B cell (primary cell): ENCODE results near the gene DDRGK1. TPM values are rescaled to one million over a fixed set of nuclear protein-coding genes. Genes with fewer than 3 reads are reported as not detected.

Experiments used
- ATAC-seq: fragments of 200-7000 bp; cut with Tn5 transposase; one replicate; pipeline ENCODE4 v1.10.0; 2021; ENCODE audit warnings: low read depth, mild to moderate bottlenecking, moderate number of reproducible peaks, moderate library complexity
- CTCF ChIA-PET: fragments of 350-600 bp; sonication (Branson Sonifier 250); formaldehyde crosslinking; loops from one replicate; lab custom pipeline; 2021; ENCODE audit warnings: antibody characterized with exemption, inconsistent platforms; lab: Charles Lee
- POLR2A ChIA-PET: fragments of 350-600 bp; sonication (Branson Sonifier 250); formaldehyde crosslinking; loops from one replicate; lab custom pipeline; 2021; ENCODE audit warnings: antibody characterized with exemption; lab: Charles Lee
- DNase-seq: peaks from one replicate; pipeline ENCODE4 v3.0.0; 2013
- H2AFZ ChIP-seq: 2 replicates; pipeline ENCODE4 v1.6.1; 2012; ENCODE audit warnings: mild to moderate bottlenecking, low read depth, low read length; ENCODE audit not compliant: insufficient read depth, poor library complexity, severe bottlenecking
- H3K27ac ChIP-seq, 2 donors: 1 replicate in 1 of 2; 2 replicates in 1 of 2; pipeline ENCODE4 v1.5.1; 2012 to 2013; ENCODE audit warnings: low read length in 2 of 2, mild to moderate bottlenecking in 2 of 2, moderate library complexity in 1 of 2
- H3K27me3 ChIP-seq, 4 experiments: fragments of 200-600 bp in 1 of 4; sonication (generic) in 1 of 4; replicated peaks in 1 of 4; 1 replicate in 2 of 4; 2 replicates in 2 of 4; pipeline versions ENCODE4 v1.6.1 to v1.7.0; 2013 to 2016; ENCODE audit warnings: low read length in 3 of 4, mild to moderate bottlenecking in 2 of 4, mixed read lengths in 1 of 4, moderate library complexity in 1 of 4; ENCODE audit not compliant: insufficient read depth in 4 of 4, control insufficient read depth in 3 of 4; ENCODE audit errors: control extremely low read depth in 1 of 4
- H3K36me3 ChIP-seq, 2 experiments: replicated peaks in 1 of 2; 1 replicate in 1 of 2; 2 replicates in 1 of 2; pipeline versions ENCODE4 v1.6.1 to v1.7.1; 2013; ENCODE audit warnings: low read length in 1 of 2; ENCODE audit not compliant: insufficient read depth in 2 of 2, control insufficient read depth in 1 of 2; ENCODE audit errors: control extremely low read depth in 1 of 2, extremely low read depth in 1 of 2
- H3K4me1 ChIP-seq, 2 donors: fragments of 200-600 bp in 1 of 2; sonication (generic) in 1 of 2; 1 replicate in 1 of 2; 2 replicates in 1 of 2; pipeline versions ENCODE4 v1.5.1 to v1.6.1; 2013 to 2017; ENCODE audit warnings: low read length in 2 of 2; ENCODE audit not compliant: control insufficient read depth in 2 of 2, insufficient read depth in 2 of 2
- H3K4me2 ChIP-seq: replicated peaks from 2 replicates; pipeline ENCODE3; 2012; ENCODE audit warnings: mild to moderate bottlenecking, low read depth, low read length; ENCODE audit not compliant: poor library complexity, severe bottlenecking
- H3K4me3 ChIP-seq, 5 experiments: fragments of 200-600 bp in 1 of 5; sonication (generic) in 1 of 5; 1 replicate in 3 of 5; 2 replicates in 2 of 5; pipeline versions ENCODE4 v1.5.1 to v1.7.0; 2011 to 2016; ENCODE audit warnings: low read length in 4 of 5, mild to moderate bottlenecking in 4 of 5, low read depth in 2 of 5, control low read depth in 1 of 5, moderate library complexity in 1 of 5; ENCODE audit not compliant: insufficient read depth in 1 of 5; ENCODE audit errors: control extremely low read depth in 1 of 5, extremely low read depth in 1 of 5
- H3K79me2 ChIP-seq: fragments of 200-600 bp; sonication (generic); one replicate; pipeline ENCODE4 v1.6.0; 2016; ENCODE audit warnings: low read length; ENCODE audit not compliant: control insufficient read depth, insufficient read depth
- H3K9ac ChIP-seq: fragments of 200-600 bp; sonication (generic); 2 replicates; pipeline ENCODE4 v1.6.1; 2017; ENCODE audit warnings: mild to moderate bottlenecking, low read length, moderate library complexity
- H3K9me3 ChIP-seq, 3 donors: one replicate each; pipeline versions ENCODE4 v1.6.1 to v1.7.1; 2013; ENCODE audit warnings: low read length in 2 of 3; ENCODE audit not compliant: control insufficient read depth in 2 of 3, insufficient read depth in 1 of 3; ENCODE audit errors: control extremely low read depth in 1 of 3
- H4K20me1 ChIP-seq: 2 replicates; pipeline ENCODE4 v1.6.0; 2012; ENCODE audit warnings: mild to moderate bottlenecking, low read length; ENCODE audit not compliant: insufficient read depth, control insufficient read depth, poor library complexity, severe bottlenecking
- H3K27ac Mint-ChIP-seq: one replicate; pipeline ENCODE4 v1.8.0; 2021; ENCODE audit warnings: mixed read lengths
- H3K27me3 Mint-ChIP-seq: one replicate; pipeline ENCODE4 v1.8.0; 2021; ENCODE audit warnings: mixed read lengths
- H3K4me1 Mint-ChIP-seq: one replicate; pipeline ENCODE4 v1.8.0; 2021; ENCODE audit warnings: mixed read lengths
- H3K4me3 Mint-ChIP-seq: one replicate; pipeline ENCODE4 v1.8.0; 2021; ENCODE audit warnings: mixed read lengths
- H3K9me3 Mint-ChIP-seq: one replicate; pipeline ENCODE4 v1.8.0; 2022; ENCODE audit warnings: mixed read lengths; ENCODE audit not compliant: insufficient read depth
- EZH2 ChIP-seq: IDR thresholded peaks from 2 replicates; pipeline ENCODE4 v1.6.1; 2012; ENCODE audit warnings: borderline replicate concordance, low read depth, mild to moderate bottlenecking, moderate library complexity, low read length; ENCODE audit not compliant: insufficient read depth, poor library complexity, severe bottlenecking
- WGBS: methylation state at CpG from one replicate; pipeline ENCODE4 v1.1.5; 2013; ENCODE audit warnings: missing lambda C conversion rate; ENCODE audit not compliant: insufficient coverage; 5-methylcytosine and 5-hydroxymethylcytosine counted together
- intact Hi-C: fragments of 100-400 bp; cut with micrococcal nuclease; formaldehyde crosslinking; loops from one replicate; pipeline ENCODE4 v1.10.0; 2022
- polyA plus RNA-seq: library from polyadenylated mRNA; depleted of rRNA; stranded (reverse); fragments of >200 nt; gene quantifications from 2 replicates; pipeline ENCODE4 v1.2.3, GENCODE V29; 2012
- total RNA-seq, 2 donors: library from RNA; stranded (reverse); fragments of 120-200 nt in 1 of 2; gene quantifications; 1 replicate in 1 of 2; 2 replicates in 1 of 2; pipeline versions ENCODE4 v1.2.3 to v1.2.4, GENCODE V29; 2013 to 2022
- TF ChIP-seq, protein P1 (sequence below): fragments of 200-600 bp; IDR thresholded peaks from one replicate; pipeline ENCODE4 v1.8.0; 2022; ENCODE audit warnings: antibody characterized with exemption, mild to moderate bottlenecking

DDRGK1 gene
- total and polyA plus RNA-seq, 2 donors (not counting 1 experiment from before 2014, with no cell fraction given) = 35.6 to 51.9 TPM

DNA sequence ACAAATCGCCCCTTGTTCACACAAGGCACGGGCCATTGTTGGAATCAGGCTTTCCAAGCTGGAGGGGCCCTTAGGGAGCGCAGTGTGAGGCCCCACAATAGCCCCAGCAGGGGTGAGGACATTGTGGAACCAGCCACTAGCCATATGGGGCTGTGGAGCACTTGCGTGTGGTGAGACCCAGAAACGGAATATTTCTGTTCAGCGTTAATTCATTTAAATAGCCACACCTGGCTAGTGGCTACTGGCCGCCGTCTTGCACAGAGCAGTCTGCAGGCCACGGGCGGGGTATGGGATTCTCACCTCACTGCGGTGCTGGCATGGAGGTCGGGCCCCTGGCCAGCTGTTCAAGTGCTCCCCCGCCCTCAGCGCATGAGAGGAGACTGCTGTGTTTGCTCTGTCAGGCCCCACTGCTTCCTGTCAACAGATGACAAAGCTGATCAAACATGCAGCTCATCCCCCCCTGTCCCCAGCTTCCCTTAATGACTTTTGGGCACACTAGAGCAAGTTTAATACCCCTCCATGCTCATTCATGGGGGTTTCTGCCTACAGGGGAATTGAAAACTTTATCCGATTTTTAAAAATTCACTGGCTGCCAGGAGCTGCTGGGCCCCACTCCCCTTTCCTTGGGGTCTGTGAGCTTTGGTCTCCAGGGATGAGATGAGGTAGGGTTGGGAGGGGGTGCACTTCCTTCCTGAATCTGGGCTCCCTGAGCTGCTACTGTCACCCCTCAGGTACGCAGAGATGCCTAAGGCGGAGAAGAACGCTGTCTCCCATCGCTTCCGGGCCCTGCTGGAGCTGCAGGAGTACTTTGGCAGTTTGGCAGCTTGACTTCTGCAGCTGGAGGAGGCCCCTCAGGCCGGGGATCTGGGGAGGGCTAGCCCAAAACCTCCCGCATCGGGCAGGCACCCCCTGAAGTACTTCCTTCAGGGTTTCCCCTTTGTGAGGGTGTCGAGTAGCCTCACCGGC, 18.4 kb upstream of the DDRGK1 start:
- TF ChIP-seq, protein P1, sequence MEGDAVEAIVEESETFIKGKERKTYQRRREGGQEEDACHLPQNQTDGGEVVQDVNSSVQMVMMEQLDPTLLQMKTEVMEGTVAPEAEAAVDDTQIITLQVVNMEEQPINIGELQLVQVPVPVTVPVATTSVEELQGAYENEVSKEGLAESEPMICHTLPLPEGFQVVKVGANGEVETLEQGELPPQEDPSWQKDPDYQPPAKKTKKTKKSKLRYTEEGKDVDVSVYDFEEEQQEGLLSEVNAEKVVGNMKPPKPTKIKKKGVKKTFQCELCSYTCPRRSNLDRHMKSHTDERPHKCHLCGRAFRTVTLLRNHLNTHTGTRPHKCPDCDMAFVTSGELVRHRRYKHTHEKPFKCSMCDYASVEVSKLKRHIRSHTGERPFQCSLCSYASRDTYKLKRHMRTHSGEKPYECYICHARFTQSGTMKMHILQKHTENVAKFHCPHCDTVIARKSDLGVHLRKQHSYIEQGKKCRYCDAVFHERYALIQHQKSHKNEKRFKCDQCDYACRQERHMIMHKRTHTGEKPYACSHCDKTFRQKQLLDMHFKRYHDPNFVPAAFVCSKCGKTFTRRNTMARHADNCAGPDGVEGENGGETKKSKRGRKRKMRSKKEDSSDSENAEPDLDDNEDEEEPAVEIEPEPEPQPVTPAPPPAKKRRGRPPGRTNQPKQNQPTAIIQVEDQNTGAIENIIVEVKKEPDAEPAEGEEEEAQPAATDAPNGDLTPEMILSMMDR = no peak
- TF ChIP-seq EZH2 = no peak
- Histone ChIP-seq H3K9me3 (no peaks in the 10 kb centered on the region), H3K4me3 (peak overlapping the region in 3 of 5 experiments; percentile 10 to 31 (median 18)), H3K27ac (peak overlapping the region; percentile 49 to 55), H3K27me3 (no peaks in the 10 kb centered on the region), H4K20me1 (peaks cover 5% of the 10 kb centered on the region), H2AFZ (no peak overlapping the region), H3K79me2 (peaks cover 7% of the 10 kb centered on the region), H3K4me2 (peak overlapping the region; percentile 72), H3K36me3 (peaks cover 0 to 13% of the 10 kb centered on the region in 2 experiments), H3K4me1 (peaks cover 26 to 35% of the 10 kb centered on the region in 2 donors), H3K9ac (peak overlapping the region; percentile 22)
- CTCF ChIA-PET = interaction anchor here (0.5 to 8.0 kb wide), 6 partner anchors 14 to 341 kb away, joined by 3 to 76 read pairs (median 3); partner anchors contain the start of genes ITPA and SLC4A11
- intact Hi-C loops = loop anchor here (1.0 to 2.0 kb wide), 3 partner anchors 14 to 19 kb away; partner anchors contain the start of genes DDRGK1, ITPA and SLC4A11
- WGBS = 26% methylated on average over 24 of the region's 25 CpGs
- POLR2A ChIA-PET = interaction anchor here (0.6 to 2.5 kb wide), 3 partner anchors 13 to 26 kb away, joined by 3 to 9 read pairs (median 8); partner anchors contain the start of gene ITPA
- ATAC-seq (peak; percentile 87), DNase-seq (peak; percentile 81)
- H3K27ac Mint-ChIP-seq = peak overlapping the region; percentile 85
- H3K4me1 Mint-ChIP-seq = peaks cover 30% of the 10 kb centered on the region
- H3K9me3 Mint-ChIP-seq = no peaks in the 10 kb centered on the region
- peak overlapping the region; percentile 76 for H3K4me3 Mint-ChIP-seq
- H3K27me3 Mint-ChIP-seq = no peaks in the 10 kb centered on the region
